Fibroblast of villous mesenchyme (primary cell): ENCODE results near the gene GPR31. TPM values are rescaled to one million over a fixed set of nuclear protein-coding genes. Genes with fewer than 3 reads are reported as not detected.
A peak's percentile ranks its signal among the peaks of the same experiment; 100 is the strongest.

Source experiments
- DNase-seq: peaks from one replicate; pipeline ENCODE4 v3.0.0-alpha.2; 2010; ENCODE audit warnings: low read depth
- H3K4me3 ChIP-seq: 2 replicates; pipeline ENCODE4 v1.5.1; 2011; ENCODE audit warnings: low read depth, mild to moderate bottlenecking, low read length
- CTCF ChIP-seq: IDR thresholded peaks from 2 replicates; pipeline ENCODE4 v1.5.1; 2012; ENCODE audit warnings: low read depth, mild to moderate bottlenecking, low read length; ENCODE audit not compliant: insufficient read depth
- total RNA-seq: library from RNA; depleted of rRNA; stranded (reverse); fragments of >200 nt; gene quantifications from 2 replicates; pipeline ENCODE4 v1.2.3, GENCODE V29; 2012

The GPR31 gene
- total RNA-seq, 1 donor = not detected

DNA sequence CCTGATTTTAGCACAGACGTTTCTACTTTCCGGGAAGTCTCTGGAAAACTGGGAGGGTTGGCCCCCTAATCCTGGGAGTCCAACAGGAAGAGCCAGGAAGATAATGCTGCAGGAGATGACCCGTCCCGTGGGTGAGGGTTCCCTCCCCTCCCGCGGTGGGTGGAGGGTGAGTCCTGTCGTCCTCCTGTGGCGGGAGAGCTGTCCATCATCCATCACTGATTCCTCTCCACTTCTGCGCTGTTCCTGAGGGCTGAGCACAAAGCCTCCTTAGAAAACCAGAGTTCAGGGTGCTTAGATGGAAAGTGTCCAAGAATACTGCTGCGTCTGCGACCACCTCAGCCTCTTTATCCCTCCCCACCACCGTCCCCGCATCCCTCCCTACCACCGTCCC, 40.9 kb downstream of the GPR31 start:
- TF ChIP-seq CTCF = no peak
- DNase-seq = no peak
- H3K4me3 ChIP-seq = no peak overlapping the region

GRCh38 chr6:167116109-167116837, 41.5 kb downstream of the GPR31 start:
- TF ChIP-seq CTCF = no peak
- H3K4me3 ChIP-seq = no peak overlapping the region
- DNase-seq = peak; percentile 31

GRCh38 chr6:167115054-167115453, 42.7 kb downstream of the GPR31 start:
- DNase-seq = no peak
- no peak overlapping the region for H3K4me3 ChIP-seq
- no peak for TF ChIP-seq CTCF

- no peak overlapping the region for H3K4me3 ChIP-seq
- TF ChIP-seq CTCF = no peak
- DNase-seq = no peak
These were observed 43.6 kb downstream of the GPR31 start for GRCh38 chr6:167113935-167114910.

GRCh38 chr6:167113047-167113754, 44.6 kb downstream of the GPR31 start:
- no peak for DNase-seq
- no peak for TF ChIP-seq CTCF
- H3K4me3 ChIP-seq = no peak overlapping the region

DNA sequence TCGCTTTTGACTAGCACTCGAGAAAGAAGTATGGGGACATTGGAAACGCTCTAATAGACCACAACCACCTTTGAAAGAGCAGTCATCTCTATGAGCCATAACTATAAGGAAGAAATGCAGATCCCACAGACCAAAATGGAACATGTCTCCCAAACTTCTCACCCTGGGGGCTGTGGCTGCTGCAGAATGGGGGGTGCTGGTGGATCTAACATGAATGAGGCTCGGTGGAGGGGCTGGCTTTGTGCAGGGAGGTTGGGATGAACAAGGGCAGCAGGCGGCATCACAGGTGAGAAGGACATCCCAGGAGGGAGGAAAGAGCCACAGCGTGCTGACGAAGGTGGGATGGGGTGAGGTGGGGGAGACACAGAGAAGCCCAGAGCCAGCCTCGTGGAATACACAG, 45.4 kb downstream of the GPR31 start:
- DNase-seq = no peak
- TF ChIP-seq CTCF = no peak
- H3K4me3 ChIP-seq = no peak overlapping the region
